GM23338 (cell line): ENCODE measurements around the gene AHDC1.

Source experiments
- EZH2 ChIP-seq: fragments of 200-600 bp; sonication (generic); IDR thresholded peaks from one replicate; pipeline ENCODE4 v1.8.0; 2017; ENCODE audit warnings: antibody characterized with exemption, mild to moderate bottlenecking, low read depth; ENCODE audit not compliant: unreplicated experiment
- EZH2phosphoT487 ChIP-seq: fragments of 200-600 bp; sonication (generic); IDR thresholded peaks from one replicate; pipeline ENCODE4 v1.8.1; 2018; ENCODE audit warnings: antibody characterized with exemption; ENCODE audit not compliant: unreplicated experiment
- JUNB ChIP-seq: IDR thresholded peaks from one replicate; pipeline ENCODE4 v1.6.1; 2016; ENCODE audit warnings: antibody characterized with exemption; ENCODE audit not compliant: unreplicated experiment
- ZNF114 ChIP-seq: fragments of 250-450 bp; sonication (Bioruptor Pico); IDR thresholded peaks from 2 replicates; pipeline ENCODE4 v1.5.0; 2020; ENCODE audit warnings: mild to moderate bottlenecking, moderate library complexity
- TF ChIP-seq, protein P1 (sequence below), 2 experiments: fragments of 200-600 bp in 1 of 2; sonication (generic) in 1 of 2; conservative IDR thresholded peaks; 2 replicates each; pipeline versions ENCODE4 v1.5.1 to v1.6.1; 2016 to 2017; ENCODE audit warnings: antibody characterized with exemption in 2 of 2, low read depth in 2 of 2, mild to moderate bottlenecking in 2 of 2, moderate library complexity in 1 of 2
- TF ChIP-seq, protein P2 (sequence below): IDR thresholded peaks from one replicate; pipeline ENCODE4 v1.6.1; 2018; ENCODE audit warnings: antibody characterized with exemption; ENCODE audit not compliant: unreplicated experiment

DNA sequence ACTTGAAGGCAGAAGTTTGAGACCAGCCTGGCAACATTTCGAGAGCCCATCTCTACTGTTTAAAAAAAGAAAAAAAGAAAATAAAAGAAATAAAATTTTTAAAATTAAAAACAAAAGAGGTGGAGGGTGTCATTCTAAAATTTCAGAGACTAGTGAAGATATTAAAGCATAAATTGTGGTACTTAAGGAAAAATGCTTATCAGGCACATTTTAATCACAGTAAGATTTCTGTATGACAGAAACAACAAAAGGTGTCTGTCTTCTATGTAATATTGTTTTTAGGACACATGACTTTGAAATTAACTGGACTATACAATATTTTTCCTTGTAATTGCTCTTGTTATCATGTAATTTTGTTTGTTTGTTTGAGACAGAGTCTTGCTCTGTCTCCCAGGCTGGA is 118.6 kb downstream of the AHDC1 start:
- TF ChIP-seq, protein P1, sequence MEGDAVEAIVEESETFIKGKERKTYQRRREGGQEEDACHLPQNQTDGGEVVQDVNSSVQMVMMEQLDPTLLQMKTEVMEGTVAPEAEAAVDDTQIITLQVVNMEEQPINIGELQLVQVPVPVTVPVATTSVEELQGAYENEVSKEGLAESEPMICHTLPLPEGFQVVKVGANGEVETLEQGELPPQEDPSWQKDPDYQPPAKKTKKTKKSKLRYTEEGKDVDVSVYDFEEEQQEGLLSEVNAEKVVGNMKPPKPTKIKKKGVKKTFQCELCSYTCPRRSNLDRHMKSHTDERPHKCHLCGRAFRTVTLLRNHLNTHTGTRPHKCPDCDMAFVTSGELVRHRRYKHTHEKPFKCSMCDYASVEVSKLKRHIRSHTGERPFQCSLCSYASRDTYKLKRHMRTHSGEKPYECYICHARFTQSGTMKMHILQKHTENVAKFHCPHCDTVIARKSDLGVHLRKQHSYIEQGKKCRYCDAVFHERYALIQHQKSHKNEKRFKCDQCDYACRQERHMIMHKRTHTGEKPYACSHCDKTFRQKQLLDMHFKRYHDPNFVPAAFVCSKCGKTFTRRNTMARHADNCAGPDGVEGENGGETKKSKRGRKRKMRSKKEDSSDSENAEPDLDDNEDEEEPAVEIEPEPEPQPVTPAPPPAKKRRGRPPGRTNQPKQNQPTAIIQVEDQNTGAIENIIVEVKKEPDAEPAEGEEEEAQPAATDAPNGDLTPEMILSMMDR (conservative IDR thresholded peaks at IDR 0.05; ENCODE audit: low read depth in 2 of 2), result no peak
- TF ChIP-seq, protein P2, sequence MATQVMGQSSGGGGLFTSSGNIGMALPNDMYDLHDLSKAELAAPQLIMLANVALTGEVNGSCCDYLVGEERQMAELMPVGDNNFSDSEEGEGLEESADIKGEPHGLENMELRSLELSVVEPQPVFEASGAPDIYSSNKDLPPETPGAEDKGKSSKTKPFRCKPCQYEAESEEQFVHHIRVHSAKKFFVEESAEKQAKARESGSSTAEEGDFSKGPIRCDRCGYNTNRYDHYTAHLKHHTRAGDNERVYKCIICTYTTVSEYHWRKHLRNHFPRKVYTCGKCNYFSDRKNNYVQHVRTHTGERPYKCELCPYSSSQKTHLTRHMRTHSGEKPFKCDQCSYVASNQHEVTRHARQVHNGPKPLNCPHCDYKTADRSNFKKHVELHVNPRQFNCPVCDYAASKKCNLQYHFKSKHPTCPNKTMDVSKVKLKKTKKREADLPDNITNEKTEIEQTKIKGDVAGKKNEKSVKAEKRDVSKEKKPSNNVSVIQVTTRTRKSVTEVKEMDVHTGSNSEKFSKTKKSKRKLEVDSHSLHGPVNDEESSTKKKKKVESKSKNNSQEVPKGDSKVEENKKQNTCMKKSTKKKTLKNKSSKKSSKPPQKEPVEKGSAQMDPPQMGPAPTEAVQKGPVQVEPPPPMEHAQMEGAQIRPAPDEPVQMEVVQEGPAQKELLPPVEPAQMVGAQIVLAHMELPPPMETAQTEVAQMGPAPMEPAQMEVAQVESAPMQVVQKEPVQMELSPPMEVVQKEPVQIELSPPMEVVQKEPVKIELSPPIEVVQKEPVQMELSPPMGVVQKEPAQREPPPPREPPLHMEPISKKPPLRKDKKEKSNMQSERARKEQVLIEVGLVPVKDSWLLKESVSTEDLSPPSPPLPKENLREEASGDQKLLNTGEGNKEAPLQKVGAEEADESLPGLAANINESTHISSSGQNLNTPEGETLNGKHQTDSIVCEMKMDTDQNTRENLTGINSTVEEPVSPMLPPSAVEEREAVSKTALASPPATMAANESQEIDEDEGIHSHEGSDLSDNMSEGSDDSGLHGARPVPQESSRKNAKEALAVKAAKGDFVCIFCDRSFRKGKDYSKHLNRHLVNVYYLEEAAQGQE, result no peak
- TF ChIP-seq ZNF114 (CRISPR knock-in tag) (no peak), JUNB (no peak), EZH2 (no peak), EZH2phosphoT487 (no peak)
